Breast epithelium (tissue), 3 donors: ENCODE results near the gene VEGFA.

Source experiments
- POLR2AphosphoS5 ChIP-seq, 3 donors: sonication (generic); formaldehyde crosslinking; IDR thresholded peaks; one replicate each; pipeline ENCODE4 v1.6.1; 2017; ENCODE audit warnings: antibody characterized with exemption in 3 of 3
- TF ChIP-seq, protein P1 (sequence below), 3 donors: fragments of 450-650 bp; IDR thresholded peaks; one replicate each; pipeline ENCODE4 v1.5.1; 2016 to 2017; ENCODE audit warnings: antibody characterized with exemption in 3 of 3, mild to moderate bottlenecking in 3 of 3, moderate library complexity in 3 of 3

DNA sequence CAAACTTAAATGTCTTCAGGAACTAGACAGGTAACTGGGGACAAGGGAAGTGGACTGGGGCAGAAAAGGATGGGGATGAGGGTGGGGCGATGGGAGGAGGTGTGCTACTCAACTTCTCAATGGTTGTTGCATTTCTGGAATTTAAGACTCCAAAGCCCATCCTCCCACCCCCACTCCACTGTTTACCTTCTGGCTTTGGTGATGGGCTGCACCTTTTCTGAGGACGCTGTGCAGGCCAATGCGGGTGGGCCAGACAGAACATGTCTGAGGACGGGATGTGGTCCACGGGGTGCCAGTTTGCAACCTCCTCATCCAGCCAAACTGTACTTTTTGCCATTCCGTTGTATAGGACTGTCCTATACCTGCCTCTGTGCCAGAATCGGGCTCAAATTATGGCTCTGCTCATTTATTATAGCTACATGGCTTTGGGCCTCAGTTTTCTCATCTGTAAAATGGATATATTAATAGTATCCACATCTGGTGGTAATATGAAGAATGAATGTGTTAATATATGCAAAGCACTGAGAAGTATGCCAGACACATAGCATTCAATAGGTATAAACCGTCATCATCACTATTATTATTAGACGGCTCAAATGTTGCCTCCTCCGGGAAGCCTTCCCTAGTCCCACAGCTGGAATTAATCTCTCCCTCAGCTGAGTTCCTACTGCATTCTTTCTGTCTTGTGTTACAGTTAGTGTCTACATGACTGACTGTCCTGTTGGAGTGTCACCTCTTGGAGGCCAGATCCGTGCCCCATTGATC lies 31.0 kb upstream of the VEGFA start:
- TF ChIP-seq, protein P1, sequence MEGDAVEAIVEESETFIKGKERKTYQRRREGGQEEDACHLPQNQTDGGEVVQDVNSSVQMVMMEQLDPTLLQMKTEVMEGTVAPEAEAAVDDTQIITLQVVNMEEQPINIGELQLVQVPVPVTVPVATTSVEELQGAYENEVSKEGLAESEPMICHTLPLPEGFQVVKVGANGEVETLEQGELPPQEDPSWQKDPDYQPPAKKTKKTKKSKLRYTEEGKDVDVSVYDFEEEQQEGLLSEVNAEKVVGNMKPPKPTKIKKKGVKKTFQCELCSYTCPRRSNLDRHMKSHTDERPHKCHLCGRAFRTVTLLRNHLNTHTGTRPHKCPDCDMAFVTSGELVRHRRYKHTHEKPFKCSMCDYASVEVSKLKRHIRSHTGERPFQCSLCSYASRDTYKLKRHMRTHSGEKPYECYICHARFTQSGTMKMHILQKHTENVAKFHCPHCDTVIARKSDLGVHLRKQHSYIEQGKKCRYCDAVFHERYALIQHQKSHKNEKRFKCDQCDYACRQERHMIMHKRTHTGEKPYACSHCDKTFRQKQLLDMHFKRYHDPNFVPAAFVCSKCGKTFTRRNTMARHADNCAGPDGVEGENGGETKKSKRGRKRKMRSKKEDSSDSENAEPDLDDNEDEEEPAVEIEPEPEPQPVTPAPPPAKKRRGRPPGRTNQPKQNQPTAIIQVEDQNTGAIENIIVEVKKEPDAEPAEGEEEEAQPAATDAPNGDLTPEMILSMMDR (IDR thresholded peaks at IDR 0.05) = no peak
- no peak for TF ChIP-seq POLR2AphosphoS5 (IDR thresholded peaks at IDR 0.05)
